Activated naive CD4-positive, alpha-beta T cell treated with Interleukin-2 at 50 U/mL for 16 hours (primary cell): ENCODE results near the gene TMEM170B.

Experiments used
- DNase-seq: peaks from one replicate; pipeline ENCODE4 v3.0.0-alpha.2; 2020

The TMEM170B gene

DNA sequence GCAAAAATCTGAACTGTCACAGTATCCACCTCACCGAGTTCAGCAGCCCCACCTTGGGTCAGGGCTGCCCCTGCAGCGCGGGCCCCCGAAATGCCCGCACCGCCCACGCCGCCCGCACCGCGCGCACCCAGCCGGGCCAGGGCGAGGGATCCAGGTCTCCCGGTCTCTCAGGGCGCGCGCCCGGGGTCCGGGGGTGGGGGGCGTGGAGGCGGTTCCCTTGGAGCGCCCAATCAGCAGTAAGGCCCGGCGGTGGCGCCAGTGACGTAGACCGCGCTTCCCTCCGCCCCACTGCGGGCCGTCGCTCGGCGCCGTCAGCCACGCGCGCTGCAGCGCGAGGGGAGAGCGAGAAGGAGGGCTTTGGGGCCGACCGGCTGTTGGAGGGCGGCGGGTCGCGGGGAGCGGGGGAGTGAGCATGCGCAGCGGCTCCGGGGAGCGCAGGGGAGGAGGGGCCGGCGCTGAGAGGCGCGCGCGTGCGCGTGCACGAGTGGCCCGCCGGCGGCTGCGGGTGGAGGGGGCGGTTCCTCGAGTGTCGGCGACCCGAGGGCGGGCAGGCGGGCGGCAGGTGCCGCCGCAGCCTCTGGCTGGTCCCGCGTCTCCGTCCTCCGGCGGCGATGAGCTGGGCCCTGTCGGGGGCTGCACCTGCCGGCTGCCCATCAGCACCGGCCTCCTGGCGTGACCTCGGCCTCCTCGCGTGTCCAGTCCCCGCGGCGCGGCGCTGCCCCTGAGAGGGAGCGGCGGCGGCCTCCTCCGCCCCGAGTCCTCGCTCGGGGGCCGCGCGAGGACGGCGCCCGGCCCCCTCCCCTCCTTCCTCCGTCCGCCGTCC, at the start of gene TMEM170B:
Gene TMEM170B (plus strand): TSS at position 521 of the 823 bp plus-strand sequence. CDS start 529 bp downstream, outside the sequence.
- peak; percentile 94 for DNase-seq

DNA sequence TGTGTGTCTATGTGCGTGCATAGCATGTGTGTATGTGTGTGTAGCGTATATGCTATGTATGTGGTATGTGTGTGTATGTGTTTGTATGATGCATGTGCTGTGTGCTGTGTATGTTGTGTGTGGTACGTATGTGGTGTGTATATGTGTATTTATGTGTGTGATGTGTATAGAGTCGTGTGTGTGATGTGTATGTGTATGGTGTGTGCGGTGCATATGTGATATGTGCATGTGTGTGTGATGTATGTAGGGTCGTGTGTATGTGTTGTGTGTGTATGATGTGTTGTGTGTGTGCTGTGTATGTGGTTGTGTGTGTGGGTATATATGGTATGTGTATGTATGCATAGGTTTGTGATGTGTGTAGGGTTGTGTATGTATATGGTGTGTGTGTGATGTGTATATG, 46.6 kb upstream of the TMEM170B start:
- DNase-seq, result no peak

- DNase-seq, result no peak
Measured at GRCh38 chr6:11491596-11492463, 45.7 kb upstream of the TMEM170B start.

DNA sequence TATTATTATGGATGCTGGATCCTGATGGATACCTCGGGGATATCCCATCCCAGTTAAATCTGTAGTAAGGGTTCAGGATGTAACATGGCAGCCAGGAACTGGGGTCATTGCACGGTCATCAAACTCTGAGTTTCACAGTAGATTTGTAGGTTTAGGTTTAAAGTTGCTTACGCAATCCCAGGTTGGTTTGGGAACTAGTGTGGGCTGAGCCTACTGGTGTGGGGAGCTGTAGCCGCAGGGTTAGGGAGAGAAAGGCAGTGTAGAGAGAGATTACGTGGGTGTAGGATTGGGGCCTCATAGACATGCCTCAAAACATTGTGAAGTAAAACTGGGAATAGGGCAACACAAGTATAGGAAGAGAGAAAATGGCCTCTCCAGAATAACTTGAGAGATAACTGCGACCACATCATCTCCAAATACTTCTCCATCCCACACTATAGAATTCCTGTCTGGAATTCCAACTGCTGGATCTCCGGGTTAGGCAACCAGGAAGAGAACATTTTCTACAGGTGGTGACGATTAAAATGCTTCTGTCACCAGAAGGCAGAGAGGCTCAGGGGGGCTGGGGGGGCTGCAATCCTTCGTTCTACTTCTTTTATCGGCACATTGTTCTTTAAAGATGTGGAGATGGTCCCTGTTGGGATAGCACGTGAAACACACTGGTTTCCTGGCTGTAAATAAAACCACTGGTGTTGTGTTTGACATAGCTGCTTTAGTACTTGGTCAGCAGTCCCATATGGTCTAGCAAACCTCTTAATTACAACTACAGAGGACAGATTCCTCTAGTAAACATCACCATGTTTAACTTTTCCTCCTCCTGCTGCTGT, 44.9 kb upstream of the TMEM170B start:
- no peak for DNase-seq

DNA sequence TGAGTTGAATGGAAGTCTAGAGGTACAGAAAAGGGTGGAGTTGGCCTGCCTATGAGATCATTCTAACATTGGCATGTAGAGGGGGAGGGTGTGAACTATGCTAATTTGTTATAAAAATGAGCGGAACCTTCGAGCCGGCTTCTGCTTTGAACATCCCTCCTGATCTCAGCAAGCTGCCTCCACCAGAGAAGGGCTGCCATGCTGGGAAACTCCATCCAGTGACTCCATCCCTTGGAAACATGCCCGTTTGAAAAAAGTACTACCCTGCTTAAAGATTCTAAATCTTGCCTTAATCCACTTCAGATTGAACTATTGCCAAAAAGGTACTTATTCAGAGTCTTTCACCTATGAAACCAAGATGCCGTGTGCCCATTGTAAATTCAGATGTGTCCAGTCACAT, 43.6 kb upstream of the TMEM170B start:
- no peak for DNase-seq

GRCh38 chr6:11494786-11495564, 42.6 kb upstream of the TMEM170B start:
- no peak for DNase-seq

DNA sequence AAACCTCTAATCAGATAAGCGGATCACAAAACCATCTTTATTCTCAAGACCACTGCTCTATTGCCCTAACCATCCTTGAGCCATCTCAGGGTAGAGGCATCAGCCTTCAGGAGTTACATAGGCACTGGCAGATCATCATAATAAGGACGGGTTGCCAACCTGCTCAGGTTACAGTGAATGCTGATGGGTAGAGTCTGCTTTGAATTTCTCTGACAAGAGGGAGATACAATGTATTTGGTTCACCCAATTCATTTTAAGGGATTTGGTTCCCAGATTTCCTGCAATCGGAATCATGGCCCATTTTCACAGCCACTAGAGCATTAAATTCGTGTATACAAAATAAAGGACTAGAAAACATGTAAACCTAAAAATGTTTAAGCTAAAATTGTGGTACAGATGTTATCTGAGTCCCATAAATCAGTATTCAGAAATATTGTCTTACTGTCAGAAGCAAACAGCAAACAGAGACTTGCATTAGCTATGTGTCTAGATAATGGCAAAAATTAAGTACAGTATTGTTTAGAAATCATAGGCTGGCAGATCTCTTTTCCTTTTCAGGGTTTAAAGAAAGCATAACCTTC, 41.9 kb upstream of the TMEM170B start:
- no peak for DNase-seq

- DNase-seq, result peak; percentile 65
Measured at GRCh38 chr6:11496152-11497060, 41.1 kb upstream of the TMEM170B start.

- DNase-seq, result no peak
Measured at GRCh38 chr6:11497107-11497506, 40.4 kb upstream of the TMEM170B start.

DNA sequence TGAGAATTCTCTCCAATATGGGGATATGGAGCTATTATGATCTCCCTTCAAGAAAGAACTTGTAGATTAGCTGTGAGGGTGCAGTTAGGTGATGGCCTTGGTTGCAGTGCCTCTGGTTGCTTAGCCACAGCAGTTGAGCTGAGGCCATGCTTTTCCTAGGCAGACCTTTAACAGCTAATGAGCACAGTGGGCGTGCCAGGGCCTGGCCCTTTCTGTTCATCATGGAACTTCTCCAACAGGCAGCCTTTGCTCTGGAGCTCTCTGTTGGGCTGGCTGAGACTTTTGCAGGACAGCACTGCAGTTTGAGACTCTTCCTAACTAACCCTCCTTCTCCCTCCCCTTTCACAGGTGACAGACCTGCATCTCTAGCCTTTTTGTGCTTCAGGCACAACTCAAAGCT, 39.7 kb upstream of the TMEM170B start:
- DNase-seq, result no peak

GRCh38 chr6:11500008-11500407, 37.5 kb upstream of the TMEM170B start:
- DNase-seq, result no peak

DNA sequence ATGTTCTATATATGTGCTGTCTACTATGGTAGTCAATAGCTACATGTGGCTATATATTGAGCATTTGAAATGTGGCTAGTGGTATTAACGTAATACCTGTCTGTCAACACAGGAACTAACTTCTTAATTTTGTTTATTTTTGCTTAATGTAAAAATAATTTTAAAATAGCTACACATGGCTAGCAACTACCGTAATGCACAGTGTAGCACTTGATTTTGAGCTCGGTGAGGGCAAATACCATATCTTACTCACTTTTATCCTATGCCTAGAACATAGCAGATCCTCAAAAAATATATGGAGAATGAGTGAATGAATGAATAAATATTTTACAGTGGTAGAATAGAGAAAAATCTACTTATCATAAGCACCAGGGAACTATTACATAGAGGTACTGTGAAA, 28.1 kb upstream of the TMEM170B start:
- DNase-seq, result no peak

DNA sequence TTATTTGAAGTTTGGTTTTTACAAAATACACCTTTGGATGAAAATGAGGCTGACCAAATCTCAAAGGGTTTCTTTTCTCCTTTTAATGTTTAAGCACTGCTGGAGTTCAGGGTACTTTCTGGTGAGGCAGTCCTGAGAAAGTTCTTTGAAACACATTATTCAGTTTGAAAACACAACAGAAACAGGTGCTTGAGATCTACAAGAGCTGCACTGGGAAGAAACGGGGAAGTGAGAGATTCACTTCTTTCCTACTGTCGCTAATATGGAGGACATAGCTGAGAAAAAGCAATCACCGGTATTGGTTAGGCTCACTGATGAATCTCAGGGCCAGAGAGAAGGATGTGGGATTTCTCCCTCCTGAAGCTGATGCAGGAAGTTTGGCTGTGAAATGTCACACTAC, 22.9 kb upstream of the TMEM170B start:
- no peak for DNase-seq

DNA sequence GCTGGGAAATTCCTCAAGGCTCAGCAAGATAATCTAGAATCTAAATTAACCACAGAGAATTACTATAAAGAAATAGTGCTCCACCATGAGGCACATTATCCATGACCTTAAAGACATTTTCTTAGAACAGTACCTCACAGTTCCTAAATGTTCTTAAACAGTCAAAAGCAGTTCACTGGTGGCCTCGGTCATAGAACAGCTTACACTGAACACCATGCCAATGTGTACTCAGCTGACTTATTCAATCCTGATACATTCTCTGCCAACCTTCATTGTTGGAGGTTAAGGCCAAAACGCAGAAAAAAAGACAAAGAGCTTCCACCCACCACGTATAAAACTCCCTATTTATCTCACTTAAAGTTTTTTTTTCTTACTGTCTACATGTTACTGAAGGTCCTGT, 21.8 kb upstream of the TMEM170B start:
- DNase-seq, result no peak

DNA sequence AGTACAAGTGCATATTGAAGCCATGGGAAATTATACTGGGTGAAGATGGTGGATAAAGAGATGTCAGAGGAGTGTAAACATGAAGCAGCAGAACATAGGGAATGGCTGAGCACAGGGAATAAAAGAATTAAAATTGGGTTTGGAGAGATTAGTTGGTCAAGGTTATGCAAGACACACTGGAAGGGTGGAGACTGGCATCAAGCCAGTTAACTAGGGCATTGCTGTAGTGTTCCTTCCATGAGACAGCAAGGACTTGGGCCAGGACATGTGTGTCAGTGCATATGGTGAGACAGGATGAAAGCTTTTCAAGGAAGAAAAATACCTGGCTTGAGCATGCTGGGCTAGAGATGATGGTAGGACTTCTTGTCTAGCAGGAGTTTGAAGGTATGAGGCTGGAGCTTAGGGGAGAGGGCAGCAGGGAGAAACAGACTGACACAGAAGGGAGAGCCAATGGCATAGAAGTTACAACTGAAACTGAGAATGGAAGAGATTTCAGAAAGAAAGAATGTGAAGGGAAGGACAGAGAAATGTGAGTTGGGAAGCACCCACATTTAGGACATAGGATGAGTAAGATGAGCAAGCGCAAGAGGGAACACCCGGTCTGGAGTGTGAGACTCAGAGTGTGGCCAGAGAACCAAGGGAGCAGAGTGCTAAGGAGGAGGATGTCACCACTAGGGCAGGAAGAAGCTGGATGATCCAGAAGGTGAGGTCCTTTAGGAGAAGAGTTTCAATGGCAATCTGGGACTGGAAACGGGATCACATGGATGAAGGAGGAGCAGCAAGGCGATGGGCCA, 14.5 kb upstream of the TMEM170B start:
- no peak for DNase-seq

GRCh38 chr6:11525468-11526155, 11.9 kb upstream of the TMEM170B start:
- no peak for DNase-seq

DNA sequence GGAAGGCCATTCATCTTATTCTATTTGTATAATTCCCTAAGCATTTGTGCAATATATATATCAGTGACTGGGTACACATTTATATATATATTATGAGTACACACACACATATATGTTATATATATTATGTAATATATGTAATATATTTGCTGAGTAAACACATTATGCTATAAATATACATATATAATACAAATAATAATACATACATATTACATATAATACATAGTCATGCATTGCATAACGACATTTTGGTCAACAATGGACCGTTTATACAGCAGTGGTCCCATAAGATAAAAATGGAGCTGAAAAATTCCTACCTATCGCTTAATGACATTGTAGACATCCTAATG, 11.4 kb upstream of the TMEM170B start:
- no peak for DNase-seq

DNA sequence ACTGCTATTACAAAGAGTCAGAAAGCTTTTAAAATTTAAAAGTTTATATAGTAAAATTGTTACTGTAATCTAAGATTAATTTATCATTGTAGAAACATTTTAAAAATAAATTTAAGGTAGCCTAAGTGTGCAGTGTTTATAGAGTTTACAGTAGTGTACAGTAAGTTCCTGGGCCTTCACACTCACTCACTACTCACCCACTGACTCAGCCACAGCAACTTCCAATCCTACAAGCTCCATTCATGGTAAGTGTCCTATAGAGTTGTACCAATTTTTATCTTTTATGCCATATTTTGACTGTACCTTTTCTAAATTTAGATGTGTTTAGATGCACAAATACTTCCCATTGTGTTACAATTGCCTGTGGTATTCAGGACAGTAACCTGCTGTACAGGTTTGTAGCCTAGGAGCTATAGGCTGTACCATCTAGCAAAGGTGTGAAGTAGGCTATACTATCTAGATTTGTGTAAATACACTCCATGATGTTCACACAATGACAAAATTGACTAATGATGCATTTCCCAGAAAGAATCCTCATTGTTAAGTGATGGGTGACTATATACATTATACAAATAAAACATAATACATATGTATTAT, 10.2 kb upstream of the TMEM170B start:
- no peak for DNase-seq

GRCh38 chr6:11528996-11529395, 8.6 kb upstream of the TMEM170B start:
- DNase-seq, result no peak
